HG02623 (cell line): ENCODE data around the gene ZNF436.
A peak's percentile ranks its signal among the peaks of the same experiment; 100 is the strongest.
"Not testable (repeated sequence)": the region's sequence is repeated elsewhere in the genome, so short reads cannot be mapped to it uniquely, and the experiment has no call there.

Experiments
- ATAC-seq: cut with Tn5 transposase; IDR thresholded peaks from one replicate; pipeline ENCODE4 v1.9.1; 2021; ENCODE audit warnings: moderate library complexity; ENCODE audit not compliant: unreplicated experiment

The ZNF436 gene

DNA sequence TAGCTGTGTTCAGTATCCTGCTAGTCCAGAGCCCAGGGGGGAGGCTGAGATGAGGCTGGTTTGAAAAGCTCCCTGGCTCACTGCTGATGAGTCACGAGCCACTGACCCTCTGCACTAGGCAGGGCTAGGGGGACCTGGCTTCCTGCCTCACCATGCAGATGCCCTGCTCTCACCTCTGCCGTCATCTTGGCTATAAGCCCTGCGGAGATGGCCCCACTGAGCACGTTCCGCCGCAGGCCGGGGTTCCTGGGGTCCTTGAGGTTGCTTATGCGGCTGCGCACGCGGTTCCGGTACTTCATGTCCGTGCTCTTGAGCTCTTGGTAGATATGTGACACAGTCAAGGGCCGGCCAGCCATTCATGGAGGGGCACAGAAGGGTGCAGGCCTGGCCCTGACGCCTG is 24.1 kb upstream of the ZNF436 start:
- no peak for ATAC-seq

DNA sequence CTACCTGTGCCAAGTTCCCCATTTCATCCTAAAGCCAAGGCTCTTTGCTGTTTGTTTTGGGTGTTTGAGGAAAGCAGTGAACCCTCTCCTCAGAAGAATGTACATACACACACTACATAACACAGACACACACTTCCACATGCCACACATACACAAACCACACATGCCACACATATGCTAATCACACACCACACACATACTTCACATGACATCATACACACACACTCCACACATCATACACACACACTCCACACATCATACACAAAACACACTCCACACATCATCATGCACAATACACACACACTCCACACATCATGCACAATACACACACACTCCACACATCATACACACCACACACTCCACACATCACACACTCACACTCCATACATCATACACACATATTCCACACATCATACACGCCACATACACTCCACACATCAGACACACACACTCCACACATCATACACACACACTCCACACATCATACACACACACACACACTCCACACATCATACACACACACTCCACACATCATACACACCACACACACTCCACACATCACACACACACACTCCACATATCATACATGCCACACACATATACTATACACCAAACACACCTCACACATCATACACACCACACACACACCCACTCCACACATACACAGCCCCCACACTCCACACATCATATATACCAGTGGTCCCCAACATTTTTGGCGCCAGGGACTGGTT is 22.7 kb upstream of the ZNF436 start:
- no peak for ATAC-seq

- no peak for ATAC-seq
Measured at GRCh38 chr1:23389837-23390321, 20.2 kb upstream of the ZNF436 start.

DNA sequence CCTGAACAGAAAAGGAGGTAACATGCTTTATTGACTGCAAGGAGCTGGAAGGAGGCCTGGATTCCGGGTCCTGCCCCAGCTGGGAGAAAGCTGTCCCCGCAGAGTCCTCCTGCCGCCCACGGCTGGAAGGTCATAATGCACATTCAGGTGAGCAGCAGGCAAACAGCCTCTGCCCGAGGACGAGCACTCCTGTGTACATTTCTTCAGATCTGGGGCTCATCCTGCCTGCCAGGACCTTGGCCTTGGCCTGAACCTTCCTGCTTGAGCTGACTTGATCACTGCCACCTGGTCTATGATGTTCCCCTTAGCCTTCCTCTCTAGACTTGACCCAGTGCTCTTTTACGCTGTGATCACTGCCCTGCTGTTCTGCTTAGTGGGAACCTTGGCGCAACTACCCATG is 17.9 kb upstream of the ZNF436 start:
- no peak for ATAC-seq

GRCh38 chr1:23385119-23385621 is 15.5 kb upstream of the ZNF436 start:
- no peak for ATAC-seq

DNA sequence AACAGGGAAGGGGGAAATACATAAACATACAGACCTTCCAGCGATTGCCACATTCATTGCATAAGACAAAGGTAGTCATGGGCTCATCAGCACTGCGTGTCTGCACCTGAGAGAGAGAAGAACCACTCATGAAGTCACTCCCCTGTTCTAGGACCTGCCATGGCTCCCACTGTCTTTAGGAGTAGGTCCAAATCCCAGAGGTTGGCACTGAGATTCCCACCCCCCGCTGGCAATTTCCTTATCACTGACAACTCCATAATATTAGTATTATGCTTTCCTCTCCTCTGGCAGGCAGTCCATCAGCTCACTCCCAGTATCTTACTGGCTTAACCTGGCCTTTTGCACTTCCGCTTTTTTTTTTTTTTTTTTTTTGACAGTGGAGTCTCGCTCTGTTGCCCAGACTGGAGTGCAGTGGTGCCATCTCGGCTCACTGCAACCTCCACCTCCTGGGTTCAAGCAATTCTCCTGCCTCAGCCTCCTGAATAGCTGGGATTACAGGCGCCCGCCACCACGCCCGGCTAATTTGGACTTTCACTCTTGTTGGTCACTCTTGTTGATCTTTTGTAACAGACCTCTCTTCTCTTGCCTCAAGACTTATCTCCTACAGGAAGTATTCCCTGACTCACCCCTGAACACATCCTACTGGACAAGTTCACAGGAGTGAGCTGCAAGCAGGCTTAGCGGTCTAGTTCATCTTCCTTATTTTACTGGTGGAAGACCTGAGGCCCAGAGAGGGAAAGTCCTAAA is 14.8 kb upstream of the ZNF436 start:
- ATAC-seq: no peak

DNA sequence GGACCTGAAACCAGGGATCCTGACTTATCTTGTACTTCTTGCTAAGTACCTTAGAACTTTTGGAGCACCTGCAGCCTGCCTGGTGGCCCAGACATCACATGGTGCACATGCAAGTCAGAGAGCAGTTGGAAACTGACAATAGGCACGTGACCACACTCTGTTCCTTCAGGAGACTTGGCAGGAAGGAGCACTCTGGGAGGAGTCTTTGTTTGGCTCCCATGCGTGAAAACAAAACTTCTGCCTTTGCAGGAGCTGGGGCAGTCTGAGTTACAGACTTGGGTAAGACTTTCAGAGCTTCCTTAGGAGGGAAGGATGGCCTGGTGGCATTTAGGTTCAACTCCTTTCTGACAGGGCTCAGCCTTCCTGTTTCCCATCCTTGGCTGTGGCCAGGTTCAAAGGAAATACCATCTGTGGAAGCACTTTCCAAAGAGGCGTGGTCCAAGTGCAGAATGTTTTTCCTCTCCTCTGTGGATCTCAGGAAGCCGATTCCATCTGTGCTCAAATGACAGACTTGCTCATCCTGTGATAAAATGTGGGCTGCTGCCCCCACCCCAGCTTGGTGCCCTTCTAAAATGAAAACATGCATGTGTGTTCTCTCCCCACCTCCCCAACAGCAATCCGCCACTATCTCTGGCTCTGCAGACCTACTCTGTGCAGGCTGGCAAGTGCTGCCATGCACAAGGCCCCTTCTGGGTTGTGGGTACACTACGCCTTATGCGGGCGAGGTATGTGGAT is 14.1 kb upstream of the ZNF436 start:
- ATAC-seq: no peak

DNA sequence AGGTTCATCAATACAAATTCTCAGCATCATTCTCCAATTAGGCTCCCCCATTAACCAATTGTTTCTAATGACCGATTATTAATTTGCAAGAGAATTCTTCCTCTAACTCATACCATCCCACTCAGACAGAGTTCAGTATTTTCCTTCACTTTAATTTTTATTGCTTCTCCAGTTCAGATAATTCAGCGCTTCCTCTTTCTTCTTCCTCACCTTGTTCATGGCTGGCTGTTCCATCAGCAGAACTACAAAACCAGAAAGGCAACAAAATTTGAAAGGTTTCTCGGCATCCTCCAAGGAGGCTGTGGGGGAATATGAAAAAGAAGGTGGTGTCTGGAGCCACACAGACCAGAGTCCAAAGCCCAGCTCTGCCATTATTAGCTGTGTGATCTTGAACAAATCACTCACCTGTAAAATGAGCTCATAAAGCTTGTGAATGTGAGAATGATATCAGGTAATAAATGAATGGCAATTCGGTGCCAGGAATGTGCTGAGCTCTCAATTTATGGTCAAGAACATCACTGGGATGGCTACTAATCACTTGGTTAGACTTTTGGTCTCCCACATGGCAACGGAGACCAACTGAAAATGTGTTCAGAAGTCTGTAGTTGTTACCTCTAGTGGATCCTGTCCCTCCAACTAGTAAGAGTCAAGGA is 11.7 kb upstream of the ZNF436 start:
- ATAC-seq: no peak

DNA sequence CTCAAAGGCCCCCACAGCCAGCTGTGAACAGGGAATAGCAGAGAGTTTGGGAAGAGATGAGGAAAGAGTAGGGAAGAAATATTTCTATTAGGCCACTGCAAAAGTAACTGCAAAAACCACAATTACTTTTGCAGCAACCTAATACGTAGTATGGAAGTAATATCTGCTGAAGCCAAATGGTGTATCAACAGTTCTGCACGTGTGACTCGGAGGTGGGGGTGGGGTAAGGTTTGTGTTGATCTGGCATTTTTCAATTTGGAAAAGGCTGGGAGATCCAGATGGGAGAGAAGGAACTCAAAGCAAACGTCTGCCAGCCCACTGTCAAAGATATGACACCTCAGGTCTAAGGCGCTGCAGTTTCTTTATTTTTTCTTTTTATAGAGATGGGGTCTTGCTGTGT is 11.1 kb upstream of the ZNF436 start:
- ATAC-seq: no peak

GRCh38 chr1:23380236-23380635 is 10.6 kb upstream of the ZNF436 start:
- ATAC-seq: not testable (repeated sequence)

- no peak for ATAC-seq
Measured at GRCh38 chr1:23376890-23377811, 7.5 kb upstream of the ZNF436 start.

GRCh38 chr1:23374079-23374735 is 4.6 kb upstream of the ZNF436 start:
- ATAC-seq: not testable (repeated sequence)

DNA sequence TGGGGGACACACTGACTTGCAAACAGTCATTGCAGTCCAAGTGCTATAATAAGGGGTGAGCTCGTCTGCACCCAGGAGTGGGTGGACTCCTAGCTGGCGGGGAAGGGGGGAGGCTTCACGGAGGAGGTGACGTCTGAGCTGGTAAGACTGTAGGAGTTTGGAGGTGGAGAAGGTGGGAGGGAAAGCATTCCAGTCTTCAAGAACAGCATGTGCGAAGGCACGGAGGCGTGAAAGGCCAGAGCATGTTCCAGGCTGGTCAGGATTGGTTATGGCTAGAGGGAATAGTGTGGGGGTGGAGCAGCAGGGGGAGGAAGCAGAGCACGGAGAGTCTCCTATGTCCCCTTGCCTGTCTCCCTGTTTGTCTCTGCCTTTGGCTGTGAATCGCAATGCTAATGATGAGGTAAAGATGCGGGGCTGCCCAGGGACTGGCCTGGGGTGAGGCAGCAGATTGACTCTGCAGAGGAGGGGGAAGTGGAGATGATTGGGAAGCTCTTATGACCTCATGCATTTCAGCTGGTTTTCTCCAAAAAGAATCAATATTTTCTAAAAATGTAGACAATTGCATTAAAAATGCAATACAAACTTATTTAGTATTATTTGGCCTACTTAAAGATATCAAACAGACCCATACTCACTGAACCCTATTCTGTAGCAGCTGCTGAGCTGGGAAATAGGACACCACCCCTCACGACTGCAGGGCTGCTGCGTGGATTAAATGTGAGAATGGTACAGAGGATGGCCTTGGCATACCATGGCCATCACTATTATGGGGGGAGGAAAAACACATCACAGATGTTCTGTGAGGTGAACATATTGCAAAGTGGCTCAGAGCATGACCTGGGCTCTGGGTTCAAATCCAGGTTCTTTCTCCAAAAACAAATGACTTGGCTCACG is 2.6 kb upstream of the ZNF436 start:
- ATAC-seq: no peak

DNA sequence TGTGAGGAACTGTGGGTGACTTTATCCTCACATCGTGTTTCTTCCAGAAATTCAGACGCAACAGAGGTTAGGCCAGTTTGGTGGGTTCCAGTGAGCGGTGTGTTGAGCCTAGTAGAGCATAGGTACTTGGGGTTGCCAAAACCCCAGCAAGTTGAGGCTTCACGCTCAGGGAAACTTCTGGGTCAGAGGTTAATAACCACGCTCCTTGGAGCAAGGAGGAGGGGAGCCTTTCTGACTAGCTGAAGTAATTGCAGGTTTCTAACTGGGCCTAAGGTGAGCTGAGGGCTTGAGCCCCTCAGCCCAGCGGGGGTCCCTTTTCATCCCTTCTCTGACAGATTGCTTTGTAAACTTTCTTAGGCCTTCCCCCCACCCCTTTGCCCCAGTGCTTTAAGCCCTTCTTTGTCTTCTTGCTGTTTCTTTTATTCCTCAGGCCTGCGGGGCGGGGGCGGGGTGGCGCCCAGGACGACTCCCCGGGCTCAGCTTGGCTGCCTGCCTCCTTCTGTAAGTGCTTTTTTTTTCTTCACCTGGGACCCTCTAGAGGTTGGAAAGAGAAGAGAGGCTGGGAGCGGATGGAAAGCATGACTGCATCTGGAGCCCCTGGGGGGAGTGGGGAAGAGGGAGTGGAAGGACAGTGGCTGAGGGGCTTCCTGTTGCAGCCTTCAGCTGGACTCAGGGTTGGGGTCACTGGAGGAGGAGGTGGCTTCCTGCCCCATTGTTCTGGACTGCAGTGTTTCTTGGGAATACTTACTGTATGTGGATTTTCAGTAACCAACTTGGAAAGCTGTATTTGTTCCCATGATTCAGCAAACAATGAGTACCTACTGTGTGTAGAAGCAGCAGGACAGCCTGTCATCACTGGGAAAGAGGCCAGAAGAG is 1.3 kb upstream of the ZNF436 start:
- ATAC-seq: no peak

DNA sequence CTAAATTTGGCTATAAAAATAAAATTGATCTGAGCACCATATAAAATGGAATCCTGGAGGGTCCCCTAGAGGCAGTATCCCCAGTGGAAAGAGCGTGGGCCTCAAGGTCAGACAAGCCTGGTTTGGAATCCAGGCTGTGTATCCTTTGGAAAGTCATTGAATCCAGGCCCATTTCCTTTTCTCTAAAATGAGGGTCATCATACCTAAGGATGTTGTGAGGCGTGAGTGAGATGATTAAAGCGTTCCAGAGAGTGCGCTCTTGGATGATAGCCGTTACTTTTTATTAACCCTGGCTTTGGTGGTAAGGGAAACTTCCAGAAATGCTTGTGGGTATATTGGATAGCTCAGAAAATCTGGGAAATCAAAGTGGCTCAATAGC is 683 bp upstream of the ZNF436 start:
- ATAC-seq: no peak

DNA sequence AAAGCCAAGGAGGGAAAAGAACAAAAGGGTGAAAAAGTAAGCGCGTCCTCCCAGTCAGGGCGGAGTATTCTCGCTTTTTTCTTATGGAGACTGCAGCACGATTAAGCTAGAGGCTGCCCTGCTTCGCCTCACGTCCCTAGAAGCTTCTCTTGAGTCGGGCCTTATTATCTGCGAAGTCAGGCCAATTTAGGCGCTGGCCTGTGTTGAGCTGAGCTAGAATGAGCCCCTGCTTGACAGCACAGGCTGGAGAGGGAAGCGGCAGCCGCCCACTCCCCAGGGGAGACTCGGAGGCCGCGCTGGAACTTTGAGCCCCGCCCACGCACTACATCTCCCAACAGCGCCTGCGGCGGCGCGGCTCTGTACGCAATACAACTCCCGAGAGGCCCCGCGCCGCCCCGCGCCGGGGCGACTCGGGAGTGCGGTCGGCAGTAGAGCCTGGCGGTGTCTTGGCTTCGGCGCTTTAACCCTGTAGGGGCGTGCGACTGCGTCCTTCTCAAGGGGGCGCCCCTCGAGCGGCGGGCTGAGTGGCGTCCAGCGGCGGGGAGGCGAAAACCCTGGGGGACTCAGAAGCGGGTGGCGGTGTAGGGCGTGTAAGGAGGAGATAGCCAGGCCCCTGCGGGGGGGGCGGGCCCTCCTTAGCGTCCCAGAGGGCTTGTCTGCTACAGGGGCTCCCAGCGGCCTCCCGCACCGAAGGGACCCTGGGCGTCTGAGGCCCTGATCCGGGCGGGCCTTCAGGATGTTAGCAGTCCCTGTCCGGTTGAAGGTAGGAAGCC is 888 bp downstream of the ZNF436 start:
- peak; percentile 53 for ATAC-seq
